Neural cell (in vitro differentiated cells): ENCODE data around the gene FERMT1. TPM values are rescaled to one million over a fixed set of nuclear protein-coding genes. Genes with fewer than 3 reads are reported as not detected.

ENCODE experiments used
- H2AFZ ChIP-seq: fragments of 200-600, 300-800 bp; sonication (generic), shearing (Covaris generic); 2 replicates; pipeline ENCODE4 v1.6.0; 2014; ENCODE audit warnings: low read depth, mild to moderate bottlenecking, antibody characterized with exemption, low read length, moderate library complexity
- H3F3A ChIP-seq: fragments of 200-600 bp; shearing (Covaris generic); 2 replicates; pipeline ENCODE4 v1.6.1; 2016; ENCODE audit warnings: mild to moderate bottlenecking, moderate library complexity, mixed read lengths, antibody characterized with exemption, low read length; ENCODE audit not compliant: insufficient read depth, poor library complexity, severe bottlenecking
- H3K27ac ChIP-seq: fragments of 200-600, 300-800 bp; sonication (generic), shearing (Covaris generic); 2 replicates; pipeline ENCODE4 v1.5.1; 2014; ENCODE audit warnings: mild to moderate bottlenecking, low read length, moderate library complexity
- H3K27me3 ChIP-seq: fragments of 300-800, 200-600 bp; sonication (generic), shearing (Covaris generic); 2 replicates; pipeline ENCODE4 v1.6.0; 2014; ENCODE audit warnings: mild to moderate bottlenecking, low read depth, low read length, moderate library complexity; ENCODE audit not compliant: insufficient read depth
- H3K36me3 ChIP-seq: fragments of 300-800, 200-600 bp; sonication (generic), shearing (Covaris generic); 2 replicates; pipeline ENCODE4 v1.5.1; 2014; ENCODE audit warnings: mild to moderate bottlenecking, antibody characterized with exemption, low read length, moderate library complexity; ENCODE audit not compliant: insufficient read depth
- H3K4me2 ChIP-seq: fragments of 300-800, 200-600 bp; sonication (generic), shearing (Covaris generic); 2 replicates; pipeline ENCODE4 v1.6.0; 2014; ENCODE audit warnings: mild to moderate bottlenecking, low read length
- H3K4me3 ChIP-seq: fragments of 300-800, 200-600 bp; sonication (generic), shearing (Covaris generic); 2 replicates; pipeline ENCODE4 v1.5.1; 2014; ENCODE audit warnings: mild to moderate bottlenecking, low read length, moderate library complexity
- H3K79me2 ChIP-seq: fragments of 200-600 bp; shearing (Covaris generic); replicated peaks from 2 replicates; pipeline ENCODE4 v1.6.0; 2014; ENCODE audit warnings: mild to moderate bottlenecking, low read length, moderate library complexity; ENCODE audit not compliant: insufficient read depth
- H3K9ac ChIP-seq: fragments of 300-800, 200-600 bp; sonication (generic), shearing (Covaris generic); 2 replicates; pipeline ENCODE4 v1.6.1; 2016; ENCODE audit warnings: mild to moderate bottlenecking, low read length, mixed read lengths
- H3K9me2 ChIP-seq: fragments of 200-600 bp; shearing (Covaris generic); 2 replicates; pipeline ENCODE4 v1.6.1; 2016; ENCODE audit warnings: mild to moderate bottlenecking, low read length, mixed read lengths; ENCODE audit not compliant: insufficient read depth
- H3K9me3 ChIP-seq: fragments of 200-600, 300-800 bp; sonication (generic), shearing (Covaris generic); 2 replicates; pipeline ENCODE4 v1.6.1; 2016; ENCODE audit warnings: mild to moderate bottlenecking, mixed run types, low read length, moderate library complexity, mixed read lengths
- H4K20me1 ChIP-seq: fragments of 200-600 bp; shearing (Covaris generic); 2 replicates; pipeline ENCODE4 v1.6.1; 2016; ENCODE audit warnings: mild to moderate bottlenecking, mixed run types; ENCODE audit not compliant: insufficient read depth
- CTCF ChIP-seq: fragments of 450-650 bp; IDR thresholded peaks from 2 replicates; pipeline ENCODE4 v1.5.1; 2014; ENCODE audit warnings: antibody characterized with exemption, mild to moderate bottlenecking, moderate library complexity; ENCODE audit not compliant: poor library complexity, severe bottlenecking
- EP300 ChIP-seq: fragments of 450-650 bp; conservative IDR thresholded peaks from 2 replicates; pipeline ENCODE4 v1.6.1; 2014; ENCODE audit warnings: antibody characterized with exemption, mild to moderate bottlenecking, moderate library complexity; ENCODE audit not compliant: poor library complexity, severe bottlenecking
- EZH2 ChIP-seq: fragments of 200-600, 300-800 bp; shearing (Covaris generic), sonication (generic); IDR thresholded peaks from 2 replicates; pipeline ENCODE4 v1.6.1; 2014; ENCODE audit warnings: antibody characterized with exemption, low read length, borderline replicate concordance, mild to moderate bottlenecking; ENCODE audit not compliant: insufficient read depth, poor library complexity, severe bottlenecking
- MXI1 ChIP-seq: fragments of 450-650 bp; conservative IDR thresholded peaks from 2 replicates; pipeline ENCODE4 v1.6.1; 2014; ENCODE audit warnings: antibody characterized with exemption, mild to moderate bottlenecking; ENCODE audit not compliant: poor library complexity, severe bottlenecking
- POLR2AphosphoS5 ChIP-seq: IDR thresholded peaks from 2 replicates; pipeline ENCODE4 v1.6.1; 2012
- RAD21 ChIP-seq: fragments of 450-650 bp; conservative IDR thresholded peaks from 2 replicates; pipeline ENCODE4 v1.6.1; 2014; ENCODE audit warnings: antibody characterized with exemption, mild to moderate bottlenecking, moderate library complexity
- SMC3 ChIP-seq: fragments of 450-650 bp; conservative IDR thresholded peaks from 2 replicates; pipeline ENCODE4 v1.6.1; 2014; ENCODE audit warnings: antibody characterized with exemption, mild to moderate bottlenecking, moderate library complexity; ENCODE audit not compliant: poor library complexity
- TAF1 ChIP-seq: IDR thresholded peaks from 2 replicates; pipeline ENCODE4 v1.6.1; 2012; ENCODE audit warnings: low read depth
- polyA plus RNA-seq: library from polyadenylated mRNA; depleted of rRNA; stranded (reverse); fragments of >200 nt; gene quantifications from 2 replicates; pipeline ENCODE4 v1.2.3, GENCODE V29; 2014
- TF ChIP-seq, protein P1 (sequence below): IDR thresholded peaks from 2 replicates; pipeline ENCODE4 v1.6.1; 2012; ENCODE audit warnings: borderline replicate concordance

FERMT1 gene
- polyA plus RNA-seq, 1 donor from 2014 or later: not detected

DNA sequence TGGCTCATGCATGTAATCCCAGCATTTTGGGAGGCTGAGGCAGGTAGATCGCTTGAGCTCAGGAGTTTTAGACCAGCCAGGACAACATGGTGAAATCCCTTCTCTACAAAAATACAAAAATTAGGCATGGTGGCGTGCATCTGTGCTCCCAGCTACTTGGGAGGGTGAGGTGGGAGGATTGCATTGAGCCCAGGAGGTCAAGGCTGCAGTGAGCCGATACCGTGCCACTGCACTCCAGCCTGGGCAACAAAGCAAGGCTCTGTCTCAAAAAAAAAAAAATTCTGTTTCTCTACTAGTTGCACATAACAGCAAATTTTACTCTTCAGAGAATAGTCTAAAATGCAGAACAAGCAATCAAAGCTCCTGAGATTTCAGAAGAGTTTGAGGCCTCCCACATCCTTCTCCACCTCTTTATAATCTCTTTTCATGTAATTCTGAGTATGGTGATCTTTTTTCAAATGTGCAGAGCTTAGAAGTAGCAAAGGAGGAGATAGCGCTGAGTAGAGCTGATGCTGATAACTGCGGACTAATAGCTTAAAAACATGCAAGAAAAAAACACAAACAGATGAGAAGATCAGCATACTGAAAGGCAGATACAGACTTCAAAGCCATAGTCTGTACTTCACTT is 92.3 kb downstream of the FERMT1 start:
- Histone ChIP-seq H3F3A (no peaks in the 10 kb centered on the region), H4K20me1 (no peaks in the 10 kb centered on the region), H3K36me3 (no peaks in the 10 kb centered on the region), H3K9ac (no peak overlapping the region), H3K9me3 (no peaks in the 10 kb centered on the region), H3K27me3 (no peaks in the 10 kb centered on the region), H3K4me2 (no peak overlapping the region), H3K9me2 (no peaks in the 10 kb centered on the region), H3K79me2 (no peaks in the 10 kb centered on the region), H3K27ac (no peak overlapping the region), H3K4me3 (no peak overlapping the region), H2AFZ (no peak overlapping the region)
- TF ChIP-seq TAF1: no peak
- TF ChIP-seq EP300: no peak
- no peak for TF ChIP-seq EZH2
- TF ChIP-seq CTCF: no peak
- TF ChIP-seq RAD21: no peak
- TF ChIP-seq SMC3: no peak
- TF ChIP-seq, protein P1, sequence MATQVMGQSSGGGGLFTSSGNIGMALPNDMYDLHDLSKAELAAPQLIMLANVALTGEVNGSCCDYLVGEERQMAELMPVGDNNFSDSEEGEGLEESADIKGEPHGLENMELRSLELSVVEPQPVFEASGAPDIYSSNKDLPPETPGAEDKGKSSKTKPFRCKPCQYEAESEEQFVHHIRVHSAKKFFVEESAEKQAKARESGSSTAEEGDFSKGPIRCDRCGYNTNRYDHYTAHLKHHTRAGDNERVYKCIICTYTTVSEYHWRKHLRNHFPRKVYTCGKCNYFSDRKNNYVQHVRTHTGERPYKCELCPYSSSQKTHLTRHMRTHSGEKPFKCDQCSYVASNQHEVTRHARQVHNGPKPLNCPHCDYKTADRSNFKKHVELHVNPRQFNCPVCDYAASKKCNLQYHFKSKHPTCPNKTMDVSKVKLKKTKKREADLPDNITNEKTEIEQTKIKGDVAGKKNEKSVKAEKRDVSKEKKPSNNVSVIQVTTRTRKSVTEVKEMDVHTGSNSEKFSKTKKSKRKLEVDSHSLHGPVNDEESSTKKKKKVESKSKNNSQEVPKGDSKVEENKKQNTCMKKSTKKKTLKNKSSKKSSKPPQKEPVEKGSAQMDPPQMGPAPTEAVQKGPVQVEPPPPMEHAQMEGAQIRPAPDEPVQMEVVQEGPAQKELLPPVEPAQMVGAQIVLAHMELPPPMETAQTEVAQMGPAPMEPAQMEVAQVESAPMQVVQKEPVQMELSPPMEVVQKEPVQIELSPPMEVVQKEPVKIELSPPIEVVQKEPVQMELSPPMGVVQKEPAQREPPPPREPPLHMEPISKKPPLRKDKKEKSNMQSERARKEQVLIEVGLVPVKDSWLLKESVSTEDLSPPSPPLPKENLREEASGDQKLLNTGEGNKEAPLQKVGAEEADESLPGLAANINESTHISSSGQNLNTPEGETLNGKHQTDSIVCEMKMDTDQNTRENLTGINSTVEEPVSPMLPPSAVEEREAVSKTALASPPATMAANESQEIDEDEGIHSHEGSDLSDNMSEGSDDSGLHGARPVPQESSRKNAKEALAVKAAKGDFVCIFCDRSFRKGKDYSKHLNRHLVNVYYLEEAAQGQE: no peak
- no peak for TF ChIP-seq MXI1
- no peak for TF ChIP-seq POLR2AphosphoS5

GRCh38 chr20:6029538-6029937 is 93.3 kb downstream of the FERMT1 start:
- Histone ChIP-seq H3K9me2 (no peaks in the 10 kb centered on the region), H4K20me1 (no peaks in the 10 kb centered on the region), H3K36me3 (peaks cover under 1% of the 10 kb centered on the region), H3K4me2 (no peak overlapping the region), H3K4me3 (no peak overlapping the region), H3K9ac (no peak overlapping the region), H2AFZ (no peak overlapping the region), H3K27ac (no peak overlapping the region), H3K79me2 (no peaks in the 10 kb centered on the region), H3K27me3 (no peaks in the 10 kb centered on the region), H3K9me3 (peaks cover 5% of the 10 kb centered on the region), H3F3A (no peaks in the 10 kb centered on the region)
- no peak for TF ChIP-seq EP300
- TF ChIP-seq, protein P1: no peak
- no peak for TF ChIP-seq RAD21
- no peak for TF ChIP-seq MXI1
- no peak for TF ChIP-seq SMC3
- TF ChIP-seq EZH2: no peak
- TF ChIP-seq POLR2AphosphoS5: no peak
